Smooth muscle cell of trachea (primary cell): Measurements from ENCODE around the gene GCAT. TPM values are rescaled to one million over a fixed set of nuclear protein-coding genes. Genes with fewer than 3 reads are reported as not detected.

Experiments
- total RNA-seq: library from RNA; depleted of rRNA; stranded (reverse); fragments of >200 nt; gene quantifications from 2 replicates; pipeline ENCODE4 v1.2.1, GENCODE V29; 2014

Gene GCAT
- 27.5 and 27.6 TPM in 2 replicates for total RNA-seq

DNA sequence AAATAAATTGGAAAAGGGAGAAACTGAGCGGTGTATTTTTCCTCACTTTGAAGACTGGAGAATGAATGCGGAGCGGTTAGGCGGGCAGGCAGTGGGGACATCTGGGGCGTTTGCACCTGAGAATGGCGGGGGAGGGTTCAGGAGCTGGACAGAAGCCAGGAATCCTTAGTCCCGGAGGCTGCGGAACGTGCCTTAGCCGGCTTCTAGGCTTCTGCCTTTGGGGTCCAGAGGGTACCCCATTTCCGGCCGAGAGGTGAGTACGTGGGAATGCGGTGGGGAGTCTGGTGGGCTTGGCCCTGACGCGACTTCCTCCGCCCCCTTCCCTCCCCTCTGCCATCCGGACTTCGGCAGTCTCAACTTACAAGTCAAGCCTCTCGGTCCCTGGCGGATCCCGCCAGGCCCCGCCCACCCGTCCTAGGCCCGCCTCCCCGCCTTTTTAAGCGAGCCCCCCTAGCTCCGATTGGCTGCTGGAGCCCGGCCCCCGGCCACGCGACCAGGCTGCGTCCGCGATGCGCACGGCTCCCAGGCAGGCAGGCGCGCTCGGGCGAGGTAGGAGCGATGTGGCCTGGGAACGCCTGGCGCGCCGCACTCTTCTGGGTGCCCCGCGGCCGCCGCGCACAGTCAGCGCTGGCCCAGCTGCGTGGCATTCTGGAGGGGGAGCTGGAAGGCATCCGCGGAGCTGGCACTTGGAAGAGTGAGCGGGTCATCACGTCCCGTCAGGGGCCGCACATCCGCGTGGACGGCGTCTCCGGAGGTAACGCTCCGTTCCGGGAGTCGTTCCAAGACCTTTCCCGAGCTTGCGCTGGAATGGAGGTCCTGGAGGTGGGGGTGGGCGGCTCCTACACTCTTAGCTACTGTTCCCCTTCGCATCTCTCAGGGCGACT, at the start of gene GCAT:
GCAT (plus strand) TSS at position 525 of the 884 bp plus-strand sequence; CDS start at position 559, 34 bp downstream.

DNA sequence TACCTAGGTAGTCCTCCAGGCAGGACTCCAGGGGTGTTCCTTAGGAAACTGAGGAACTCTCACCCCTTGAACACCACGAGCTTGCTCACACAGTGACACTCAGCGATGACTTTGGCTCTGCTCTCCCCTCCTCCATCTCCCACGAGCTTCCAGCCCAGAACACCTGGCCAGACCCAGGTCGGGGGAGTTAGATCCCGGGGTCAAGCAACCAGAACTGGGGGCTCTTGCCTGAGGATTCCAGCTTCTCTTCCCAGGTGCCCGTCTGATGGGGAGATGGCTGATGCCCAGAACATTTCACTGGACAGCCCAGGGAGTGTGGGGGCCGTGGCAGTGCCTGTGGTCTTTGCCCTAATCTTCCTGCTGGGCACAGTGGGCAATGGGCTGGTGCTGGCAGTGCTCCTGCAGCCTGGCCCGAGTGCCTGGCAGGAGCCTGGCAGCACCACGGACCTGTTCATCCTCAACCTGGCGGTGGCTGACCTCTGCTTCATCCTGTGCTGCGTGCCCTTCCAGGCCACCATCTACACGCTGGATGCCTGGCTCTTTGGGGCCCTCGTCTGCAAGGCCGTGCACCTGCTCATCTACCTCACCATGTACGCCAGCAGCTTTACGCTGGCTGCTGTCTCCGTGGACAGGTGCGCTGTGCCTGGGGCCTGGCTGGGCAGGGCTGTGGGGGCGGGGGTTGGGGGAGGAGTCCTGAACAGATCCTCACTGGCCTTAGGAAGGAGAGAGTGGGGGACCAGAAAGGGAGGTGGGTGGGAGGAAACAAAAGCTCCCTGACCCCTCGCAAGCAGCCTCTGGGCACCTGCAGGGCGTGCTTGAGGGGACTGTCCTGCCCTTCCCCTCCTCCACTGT, 15.6 kb downstream of the GCAT start, which contains the start of gene GALR3:
GALR3 (plus strand) TSS at position 249 of the 852 bp plus-strand sequence; CDS start at position 274, 25 bp downstream.

GRCh38 chr22:37849089-37849751, 41.5 kb downstream of the GCAT start, which contains the start of gene EIF3L:
Gene EIF3L (plus strand): TSS chr22:37849419. CDS start chr22:37849450, 31 bp downstream.

Other genes with a start within 250 kb of the GCAT start
- 12.4 and 22.0 TPM in 2 replicates for gene CDC42EP1, start 247.5 kb upstream of the GCAT start, total RNA-seq
- gene LGALS2, start 227.8 kb upstream of the GCAT start, total RNA-seq: not detected in 2 replicates
- gene GGA1, start 199.1 kb upstream of the GCAT start, total RNA-seq: 52.3 and 53.2 TPM in 2 replicates
- 11.5 and 11.7 TPM in 2 replicates for gene SH3BP1, start 168.3 kb upstream of the GCAT start, total RNA-seq
- gene PDXP, start 149.2 kb upstream of the GCAT start, total RNA-seq: 6.4 and 9.1 TPM in 2 replicates
- gene LGALS1, start 132.3 kb upstream of the GCAT start, total RNA-seq: 5,552 and 9,643 TPM in 2 replicates
- 16.0 and 29.7 TPM in 2 replicates for gene NOL12, start 121.6 kb upstream of the GCAT start, total RNA-seq
- gene TRIOBP, start 110.9 kb upstream of the GCAT start, total RNA-seq: 296 and 339 TPM in 2 replicates
- not detected in 2 replicates for gene GALR3, start 15.4 kb downstream of the GCAT start, total RNA-seq
- gene ANKRD54, start 36.4 kb downstream of the GCAT start, total RNA-seq: 25.0 and 36.7 TPM in 2 replicates
- gene EIF3L, start 41.5 kb downstream of the GCAT start, total RNA-seq: 313 and 409 TPM in 2 replicates
- gene MICALL1, start 98.4 kb downstream of the GCAT start, total RNA-seq: 16.7 and 27.3 TPM in 2 replicates
- gene C22orf23, start 145.7 kb downstream of the GCAT start, total RNA-seq: 0.29 and 0.50 TPM in 2 replicates
- gene POLR2F, start 145.8 kb downstream of the GCAT start, total RNA-seq: 36.9 and 37.4 TPM in 2 replicates
- gene SOX10, start 176.6 kb downstream of the GCAT start, total RNA-seq: not detected in 2 replicates
- gene PICK1, start 249.5 kb downstream of the GCAT start, total RNA-seq: 9.4 and 9.6 TPM in 2 replicates